Esophagus squamous epithelium (tissue), 4 donors: ENCODE measurements around the gene HSPA12A.

Source experiments
- CTCF ChIP-seq, 6 experiments: fragments of 450-650 bp in 4 of 6; fragments of 200-600 bp in 2 of 6; sonication (generic) in 2 of 6; IDR thresholded peaks; one replicate each; pipeline ENCODE4 v1.5.1; 2016 to 2019; ENCODE audit warnings: antibody characterized with exemption in 6 of 6, mild to moderate bottlenecking in 4 of 6, moderate library complexity in 4 of 6
- POLR2A ChIP-seq, 4 donors: fragments of 450-650 bp; IDR thresholded peaks; one replicate each; pipeline ENCODE4 v1.6.1; 2017; ENCODE audit warnings: antibody characterized with exemption in 4 of 4, mild to moderate bottlenecking in 4 of 4, moderate library complexity in 3 of 4

GRCh38 chr10:116672891-116673290 is 69.5 kb downstream of the HSPA12A start:
- TF ChIP-seq CTCF (IDR thresholded peaks at IDR 0.05): no peak
- TF ChIP-seq POLR2A (IDR thresholded peaks at IDR 0.05): no peak
